OCI-LY7 (cell line): ENCODE data around the gene IVD. TPM values are rescaled to one million over a fixed set of nuclear protein-coding genes. Genes with fewer than 3 reads are reported as not detected.

Experiments
- BruUV-seq: library from RNA; stranded (reverse); fragments of 400-500 nt; replicated peaks from 2 replicates; lab custom pipeline; 2021; lab: Mats Ljungman, UMichigan
- CTCF ChIA-PET: fragments of 300-600 bp; sonication (Branson Sonifier 250); formaldehyde crosslinking; loops from one replicate; lab custom pipeline; 2022; ENCODE audit warnings: antibody characterized with exemption; ENCODE audit not compliant: unreplicated experiment; lab: Charles Lee
- POLR2A ChIA-PET: fragments of 300-600 bp; sonication (Branson Sonifier 250); formaldehyde crosslinking; loops from one replicate; lab custom pipeline; 2022; ENCODE audit warnings: antibody characterized with exemption; lab: Charles Lee
- DNase-seq: peaks from one replicate; pipeline ENCODE4 v3.0.0-alpha.2; 2015; ENCODE audit warnings: low spot score
- H2AFZ ChIP-seq: fragments of 200-600 bp; sonication (generic), shearing (Covaris generic); 2 replicates; pipeline ENCODE4 v1.6.1; 2014; ENCODE audit warnings: mild to moderate bottlenecking, antibody characterized with exemption, low read length, moderate library complexity
- H3K27ac ChIP-seq: fragments of 200-600 bp; sonication (generic); 2 replicates; pipeline ENCODE4 v1.5.1; 2014; ENCODE audit warnings: mixed run types, low read depth, mild to moderate bottlenecking, moderate library complexity, low read length, inconsistent platforms; ENCODE audit not compliant: poor library complexity, severe bottlenecking
- H3K36me3 ChIP-seq: fragments of 200-600 bp; sonication (generic); 2 replicates; pipeline ENCODE4 v1.6.1; 2014; ENCODE audit warnings: mild to moderate bottlenecking, antibody characterized with exemption, low read length, moderate library complexity, mixed read lengths; ENCODE audit not compliant: insufficient read depth
- H3K4me1 ChIP-seq: fragments of 200-600 bp; sonication (generic); 2 replicates; pipeline ENCODE4 v1.5.1; 2014; ENCODE audit warnings: mild to moderate bottlenecking, low read length; ENCODE audit not compliant: insufficient read depth, poor library complexity, severe bottlenecking
- H3K4me2 ChIP-seq: fragments of 200-600 bp; sonication (generic); 2 replicates; pipeline ENCODE4 v1.6.1; 2014; ENCODE audit warnings: mild to moderate bottlenecking, low read length
- H3K4me3 ChIP-seq: fragments of 200-600 bp; sonication (generic); 2 replicates; pipeline ENCODE4 v1.5.1; 2014; ENCODE audit warnings: mild to moderate bottlenecking, low read depth, low read length; ENCODE audit not compliant: poor library complexity, severe bottlenecking
- H3K79me2 ChIP-seq: fragments of 200-600 bp; sonication (generic); 2 replicates; pipeline ENCODE4 v1.6.1; 2016; ENCODE audit warnings: low read depth, mild to moderate bottlenecking, low read length, moderate library complexity, mixed read lengths; ENCODE audit not compliant: insufficient read depth
- H3K9me2 ChIP-seq: fragments of 200-600 bp; sonication (generic); 2 replicates; pipeline ENCODE4 v1.6.1; 2016; ENCODE audit warnings: mild to moderate bottlenecking, low read length, mixed read lengths; ENCODE audit not compliant: insufficient read depth
- H3K9me3 ChIP-seq: fragments of 200-600 bp; sonication (generic); 2 replicates; pipeline ENCODE4 v1.6.1; 2014; ENCODE audit warnings: mild to moderate bottlenecking, mixed run types, low read length, mixed read lengths
- H4K20me1 ChIP-seq: fragments of 200-600 bp; sonication (generic); 2 replicates; pipeline ENCODE4 v1.6.1; 2014; ENCODE audit warnings: mild to moderate bottlenecking, antibody characterized with exemption, low read length, moderate library complexity, mixed read lengths; ENCODE audit not compliant: insufficient read depth
- EZH2phosphoT487 ChIP-seq: fragments of 200-600 bp; sonication (generic); IDR thresholded peaks from 2 replicates; pipeline ENCODE4 v1.6.1; 2018; ENCODE audit warnings: low read depth, borderline replicate concordance, mild to moderate bottlenecking, mixed run types, antibody characterized with exemption, low read length, moderate library complexity, mixed read lengths
- intact Hi-C: fragments of 100-400 bp; cut with micrococcal nuclease; formaldehyde crosslinking; loops from one replicate; pipeline ENCODE4 v1.10.0; 2022; ENCODE audit not compliant: unreplicated experiment
- total RNA-seq, 2 experiments: library from RNA; depleted of rRNA in 1 of 2; stranded (reverse); fragments of >200 nt in 1 of 2; shearing (Covaris generic) in 1 of 2; gene quantifications; 2 replicates each; pipeline ENCODE4 v1.2.3, GENCODE V29; 2014 to 2022
- TF ChIP-seq, protein P1 (sequence below): fragments of 200-600 bp; sonication (generic); conservative IDR thresholded peaks from 2 replicates; pipeline ENCODE4 v1.5.1; 2014; ENCODE audit warnings: mild to moderate bottlenecking, antibody characterized with exemption, low read length, moderate library complexity, mixed read lengths

IVD gene
- total RNA-seq, 2 experiments from 2014 or later = 20.6 to 67.3 TPM

DNA sequence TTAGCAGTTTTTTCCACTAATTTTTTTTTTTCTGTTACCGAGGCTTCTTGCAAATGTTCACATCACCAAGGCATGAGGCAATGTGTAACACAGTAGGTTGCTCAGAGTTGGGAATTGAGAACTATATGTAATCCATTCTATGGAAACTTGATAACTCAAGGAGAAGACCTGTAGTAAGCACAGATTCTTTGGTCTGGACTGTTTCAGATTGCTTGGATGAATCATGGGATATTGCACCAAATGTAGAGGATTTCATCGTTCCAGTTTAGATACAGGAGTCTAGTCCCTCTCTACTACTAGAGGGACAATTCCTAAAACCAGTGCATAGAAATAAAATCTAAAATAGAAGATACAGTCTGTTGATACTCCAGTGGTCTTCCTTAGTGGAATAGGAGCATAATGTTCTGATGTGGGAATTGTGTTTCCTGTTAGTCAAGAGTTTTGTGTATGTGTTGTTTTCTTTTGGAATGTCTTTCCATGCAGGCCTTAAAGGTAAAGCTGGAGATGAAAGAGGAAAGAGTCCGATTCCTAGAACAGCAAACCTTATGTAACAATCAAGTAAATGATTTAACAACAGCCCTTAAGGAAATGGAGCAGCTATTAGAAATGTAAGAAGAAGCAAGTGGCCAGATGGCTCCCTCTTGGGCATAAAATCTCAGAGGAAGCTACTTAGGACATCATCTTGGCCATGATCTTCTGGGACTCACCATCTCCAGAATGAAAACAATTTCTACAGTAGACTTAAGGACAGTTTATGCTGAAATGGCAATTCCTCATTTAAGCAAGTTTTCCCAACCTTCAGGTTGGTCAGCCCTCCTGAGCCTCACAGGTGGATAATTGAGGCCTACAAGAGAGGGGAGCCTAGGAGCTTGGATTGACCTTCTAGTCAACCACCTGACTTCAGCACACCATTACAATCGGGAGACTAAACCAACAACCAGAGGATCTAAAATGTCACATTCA is 12.3 kb upstream of the IVD start:
- no peak overlapping the region for H2AFZ ChIP-seq
- peaks cover 81% of the 10 kb centered on the region for H3K36me3 ChIP-seq
- CTCF ChIA-PET = no interaction called here
- H4K20me1 ChIP-seq = no peaks in the 10 kb centered on the region
- DNase-seq = no peak
- no peaks in the 10 kb centered on the region for H3K9me2 ChIP-seq
- no peaks in the 10 kb centered on the region for H3K9me3 ChIP-seq
- no peak overlapping the region for H3K4me3 ChIP-seq
- POLR2A ChIA-PET = interaction anchor here (0.6 to 0.7 kb wide), 2 partner anchors 12 to 15 kb away, joined by 3 read pairs; partner anchors contain the start of gene IVD
- BruUV-seq = TSS peak; percentile 62
- intact Hi-C loops = no loop called here
- no peak overlapping the region for H3K27ac ChIP-seq
- H3K4me1 ChIP-seq = no peaks in the 10 kb centered on the region
- H3K4me2 ChIP-seq = no peak overlapping the region
- no peak for TF ChIP-seq EZH2phosphoT487
- TF ChIP-seq, protein P1, sequence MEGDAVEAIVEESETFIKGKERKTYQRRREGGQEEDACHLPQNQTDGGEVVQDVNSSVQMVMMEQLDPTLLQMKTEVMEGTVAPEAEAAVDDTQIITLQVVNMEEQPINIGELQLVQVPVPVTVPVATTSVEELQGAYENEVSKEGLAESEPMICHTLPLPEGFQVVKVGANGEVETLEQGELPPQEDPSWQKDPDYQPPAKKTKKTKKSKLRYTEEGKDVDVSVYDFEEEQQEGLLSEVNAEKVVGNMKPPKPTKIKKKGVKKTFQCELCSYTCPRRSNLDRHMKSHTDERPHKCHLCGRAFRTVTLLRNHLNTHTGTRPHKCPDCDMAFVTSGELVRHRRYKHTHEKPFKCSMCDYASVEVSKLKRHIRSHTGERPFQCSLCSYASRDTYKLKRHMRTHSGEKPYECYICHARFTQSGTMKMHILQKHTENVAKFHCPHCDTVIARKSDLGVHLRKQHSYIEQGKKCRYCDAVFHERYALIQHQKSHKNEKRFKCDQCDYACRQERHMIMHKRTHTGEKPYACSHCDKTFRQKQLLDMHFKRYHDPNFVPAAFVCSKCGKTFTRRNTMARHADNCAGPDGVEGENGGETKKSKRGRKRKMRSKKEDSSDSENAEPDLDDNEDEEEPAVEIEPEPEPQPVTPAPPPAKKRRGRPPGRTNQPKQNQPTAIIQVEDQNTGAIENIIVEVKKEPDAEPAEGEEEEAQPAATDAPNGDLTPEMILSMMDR = no peak
- H3K79me2 ChIP-seq = no peaks in the 10 kb centered on the region

DNA sequence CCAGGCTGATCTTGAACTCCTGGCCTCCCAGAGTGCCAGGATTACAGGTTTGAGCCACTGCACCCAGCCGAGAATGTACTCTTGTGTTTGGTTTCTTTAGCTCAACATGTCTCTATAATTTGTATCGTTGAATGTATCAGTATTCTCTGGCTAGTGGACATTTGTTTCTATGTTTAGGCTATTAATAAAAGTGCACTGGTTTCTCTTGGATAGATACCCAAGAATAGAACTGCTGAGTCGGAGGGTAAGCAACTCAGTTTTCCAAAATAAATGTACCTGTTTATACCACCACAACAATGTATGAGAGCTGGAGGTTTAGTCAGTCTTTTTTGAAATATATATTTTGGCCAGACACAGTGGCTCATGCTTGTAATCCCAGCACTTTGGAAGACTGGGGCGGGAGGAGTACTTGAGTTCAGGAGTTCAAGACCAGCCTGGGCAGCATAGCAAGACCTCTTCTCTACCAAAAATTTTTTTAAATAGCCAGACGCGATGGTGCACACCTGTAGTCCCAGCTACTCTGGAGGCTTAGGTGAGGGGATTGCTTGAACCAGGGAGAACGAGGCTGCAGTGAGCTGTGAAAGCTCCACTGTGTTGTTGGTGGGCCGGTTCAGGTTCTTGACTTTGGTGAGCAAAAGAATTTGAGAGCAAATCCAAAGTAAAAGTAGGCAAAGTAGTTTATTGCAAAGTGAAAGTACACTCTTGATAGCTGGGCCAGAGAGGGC is 7.7 kb upstream of the IVD start:
- Histone ChIP-seq H3K79me2 (no peaks in the 10 kb centered on the region), H3K9me3 (no peaks in the 10 kb centered on the region), H3K4me3 (no peak overlapping the region), H4K20me1 (no peaks in the 10 kb centered on the region), H3K36me3 (peaks cover 36% of the 10 kb centered on the region), H3K27ac (no peak overlapping the region), H3K4me2 (no peak overlapping the region; the same call in 1 of the 2 replicates), H3K4me1 (peaks cover 6% of the 10 kb centered on the region), H3K9me2 (no peaks in the 10 kb centered on the region), H2AFZ (no peak overlapping the region)
- no peak for DNase-seq
- no peak for TF ChIP-seq EZH2phosphoT487
- TF ChIP-seq, protein P1 = no peak
- BruUV-seq = no TSS peak
- ChIA-PET POLR2A (interaction anchor here (0.6 to 1.7 kb wide), 5 partner anchors 12 to 333 kb away, joined by 3 to 5 read pairs (median 4); partner anchors contain the start of gene KNSTRN), CTCF (interaction anchor here (0.6 kb wide), 2 partner anchors 8 to 47 kb away, joined by 3 to 4 read pairs; no protein-coding TSS in a partner anchor)
- intact Hi-C loops = no loop called here
